ENCODE data around the gene KIT.

Gene KIT

GRCh38 chr4:54750341-54750740, 92.6 kb downstream of the KIT start:
- no peak for DNase-seq

- DNase-seq: no peak
Observed at GRCh38 chr4:54754394-54754793, 96.6 kb downstream of the KIT start.

- no peak for DNase-seq
Observed at GRCh38 chr4:54764476-54764875, 106.7 kb downstream of the KIT start.

- DNase-seq: no peak
Observed at GRCh38 chr4:54767376-54767775, 109.6 kb downstream of the KIT start.

- DNase-seq: no peak
Observed at GRCh38 chr4:54773022-54773421, 115.3 kb downstream of the KIT start.

- no peak for DNase-seq
Observed at GRCh38 chr4:54779036-54779435, 121.3 kb downstream of the KIT start.

GRCh38 chr4:54779476-54780148, 121.9 kb downstream of the KIT start:
- DNase-seq: no peak

GRCh38 chr4:54780149-54780495, 122.4 kb downstream of the KIT start:
- DNase-seq: no peak

- DNase-seq: no peak
Observed at GRCh38 chr4:54781756-54782155, 124.0 kb downstream of the KIT start.

GRCh38 chr4:54783402-54784110, 125.8 kb downstream of the KIT start:
- DNase-seq: no peak

GRCh38 chr4:54784161-54784671, 126.5 kb downstream of the KIT start:
- no peak for DNase-seq

Measured in NCI-H1092 treated with DMSO at 0.1 percent for 48 hours (cell line).